ENCODE results near the gene MRPS2.

The MRPS2 gene

DNA sequence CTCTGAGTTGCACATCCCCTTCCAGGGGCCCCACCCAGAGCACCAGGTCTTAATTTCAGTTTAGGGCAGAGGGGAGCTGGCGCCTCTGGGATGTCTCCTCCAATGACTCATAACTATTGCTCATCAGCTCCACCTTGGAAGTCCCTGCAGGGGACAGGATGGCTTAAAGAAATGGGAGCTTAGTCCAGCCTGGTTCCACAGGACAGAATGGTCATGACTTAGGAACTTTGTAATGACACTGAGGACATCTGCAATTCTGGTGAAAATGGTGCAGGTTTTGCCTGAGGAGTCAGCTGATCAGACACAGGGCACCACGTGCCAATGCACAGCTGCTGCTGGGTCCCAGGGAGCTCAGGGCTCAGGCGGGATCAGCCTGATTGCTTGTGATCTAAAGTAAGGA is 37.3 kb upstream of the MRPS2 start:
- H3K27ac ChIP-seq, result no peak overlapping the region
- TF ChIP-seq, protein P1, sequence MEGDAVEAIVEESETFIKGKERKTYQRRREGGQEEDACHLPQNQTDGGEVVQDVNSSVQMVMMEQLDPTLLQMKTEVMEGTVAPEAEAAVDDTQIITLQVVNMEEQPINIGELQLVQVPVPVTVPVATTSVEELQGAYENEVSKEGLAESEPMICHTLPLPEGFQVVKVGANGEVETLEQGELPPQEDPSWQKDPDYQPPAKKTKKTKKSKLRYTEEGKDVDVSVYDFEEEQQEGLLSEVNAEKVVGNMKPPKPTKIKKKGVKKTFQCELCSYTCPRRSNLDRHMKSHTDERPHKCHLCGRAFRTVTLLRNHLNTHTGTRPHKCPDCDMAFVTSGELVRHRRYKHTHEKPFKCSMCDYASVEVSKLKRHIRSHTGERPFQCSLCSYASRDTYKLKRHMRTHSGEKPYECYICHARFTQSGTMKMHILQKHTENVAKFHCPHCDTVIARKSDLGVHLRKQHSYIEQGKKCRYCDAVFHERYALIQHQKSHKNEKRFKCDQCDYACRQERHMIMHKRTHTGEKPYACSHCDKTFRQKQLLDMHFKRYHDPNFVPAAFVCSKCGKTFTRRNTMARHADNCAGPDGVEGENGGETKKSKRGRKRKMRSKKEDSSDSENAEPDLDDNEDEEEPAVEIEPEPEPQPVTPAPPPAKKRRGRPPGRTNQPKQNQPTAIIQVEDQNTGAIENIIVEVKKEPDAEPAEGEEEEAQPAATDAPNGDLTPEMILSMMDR (conservative IDR thresholded peaks at IDR 0.05), result no peak
- TF ChIP-seq ZFX (IDR thresholded peaks at IDR 0.05), result no peak

DNA sequence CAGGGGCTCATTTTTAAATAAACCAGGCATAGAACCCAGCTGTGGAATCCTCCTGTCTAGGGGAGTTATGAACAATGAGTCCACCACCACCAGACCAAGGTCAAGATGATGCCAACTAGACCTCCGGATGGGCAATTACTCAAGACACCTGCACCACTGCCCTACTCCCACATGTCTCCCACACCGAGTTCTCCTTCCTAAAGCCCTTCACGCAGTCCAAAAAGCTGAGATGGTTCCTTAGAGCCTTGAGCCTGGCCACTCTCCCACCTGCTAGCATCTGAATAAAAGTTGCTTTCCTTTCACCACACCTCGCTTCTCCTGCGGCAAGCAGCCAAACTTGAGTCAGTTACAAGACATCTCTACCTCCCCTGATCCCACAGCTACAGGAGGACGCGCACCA is 36.3 kb upstream of the MRPS2 start:
- TF ChIP-seq, protein P1 (conservative IDR thresholded peaks at IDR 0.05), result no peak
- no peak for TF ChIP-seq ZFX (IDR thresholded peaks at IDR 0.05)
- H3K27ac ChIP-seq, result no peak overlapping the region

DNA sequence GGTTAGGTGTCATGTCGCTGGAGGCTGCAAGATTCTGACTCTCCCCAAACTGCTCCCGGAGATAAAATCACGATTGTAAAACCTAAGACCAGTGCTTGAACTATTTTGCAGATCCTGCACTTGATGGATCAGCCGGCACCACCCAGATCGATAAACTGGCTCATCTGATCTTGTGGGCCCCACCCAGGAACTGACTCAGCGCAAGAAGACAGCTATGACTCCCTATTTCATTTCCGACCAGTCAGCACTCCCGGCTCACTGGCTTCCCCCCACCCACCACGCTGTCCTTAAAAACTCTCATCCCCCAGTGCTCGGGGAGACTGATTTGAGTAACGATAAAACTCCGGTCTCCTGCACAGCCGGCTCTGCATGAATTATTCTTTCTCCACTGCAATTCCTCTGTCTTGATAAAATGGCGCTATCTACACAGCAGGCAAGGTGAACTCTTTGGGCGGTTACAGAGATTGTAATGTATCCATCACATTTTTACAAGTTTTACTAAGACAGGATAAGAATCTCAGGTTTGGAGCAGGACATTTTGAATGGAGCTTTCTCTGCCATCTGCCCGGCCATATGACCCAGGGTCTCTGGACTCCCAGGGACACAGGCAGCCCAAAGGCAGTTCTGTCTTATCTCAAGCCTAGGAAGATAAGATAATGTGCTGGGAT is 31.5 kb upstream of the MRPS2 start:
- TF ChIP-seq, protein P1 (conservative IDR thresholded peaks at IDR 0.05), result no peak
- no peak for TF ChIP-seq ZFX (IDR thresholded peaks at IDR 0.05)
- no peak overlapping the region for H3K27ac ChIP-seq

DNA sequence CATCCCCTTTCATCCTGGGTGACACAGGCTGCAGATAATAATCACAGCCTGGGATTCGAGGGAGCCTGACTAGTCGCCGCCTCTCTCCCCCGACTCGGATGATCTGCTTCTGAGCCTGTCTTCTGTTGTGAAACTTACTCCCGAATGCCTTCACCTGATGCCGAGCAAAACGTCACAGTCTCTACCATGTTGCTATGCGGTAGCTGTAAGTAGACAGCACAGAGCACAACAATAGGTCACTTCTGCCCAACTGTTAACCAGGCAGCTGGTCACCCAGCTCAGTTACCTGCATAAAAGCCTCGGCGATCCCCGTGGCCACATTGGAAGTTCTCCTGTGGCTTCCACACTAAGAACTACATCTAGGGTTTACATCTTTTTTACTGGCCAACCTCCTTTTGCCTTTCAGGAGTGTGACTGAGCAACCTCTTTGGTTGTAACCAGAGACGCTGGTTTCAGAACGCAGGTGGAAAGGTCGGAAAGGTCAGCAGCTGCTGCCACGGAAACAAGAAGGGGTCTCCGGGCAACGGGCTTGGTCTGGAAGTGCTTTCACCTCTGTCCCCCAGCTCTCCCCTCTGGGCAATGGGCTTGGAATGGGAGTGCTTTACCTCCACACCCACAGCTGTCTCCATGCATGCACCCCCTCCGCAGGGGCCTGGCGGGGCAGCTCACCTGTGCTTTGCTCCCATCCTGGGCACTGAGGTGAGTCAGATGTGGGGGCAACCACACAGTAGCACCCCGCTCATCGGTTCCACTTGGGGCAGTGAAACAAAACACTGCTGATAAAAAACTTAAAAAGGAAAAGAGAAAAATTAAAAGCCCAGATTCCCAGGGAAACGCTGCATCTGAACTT is 28.5 kb upstream of the MRPS2 start:
- H3K27ac ChIP-seq, result no peak overlapping the region
- TF ChIP-seq, protein P1 (conservative IDR thresholded peaks at IDR 0.05), result no peak
- no peak for TF ChIP-seq ZFX (IDR thresholded peaks at IDR 0.05)

DNA sequence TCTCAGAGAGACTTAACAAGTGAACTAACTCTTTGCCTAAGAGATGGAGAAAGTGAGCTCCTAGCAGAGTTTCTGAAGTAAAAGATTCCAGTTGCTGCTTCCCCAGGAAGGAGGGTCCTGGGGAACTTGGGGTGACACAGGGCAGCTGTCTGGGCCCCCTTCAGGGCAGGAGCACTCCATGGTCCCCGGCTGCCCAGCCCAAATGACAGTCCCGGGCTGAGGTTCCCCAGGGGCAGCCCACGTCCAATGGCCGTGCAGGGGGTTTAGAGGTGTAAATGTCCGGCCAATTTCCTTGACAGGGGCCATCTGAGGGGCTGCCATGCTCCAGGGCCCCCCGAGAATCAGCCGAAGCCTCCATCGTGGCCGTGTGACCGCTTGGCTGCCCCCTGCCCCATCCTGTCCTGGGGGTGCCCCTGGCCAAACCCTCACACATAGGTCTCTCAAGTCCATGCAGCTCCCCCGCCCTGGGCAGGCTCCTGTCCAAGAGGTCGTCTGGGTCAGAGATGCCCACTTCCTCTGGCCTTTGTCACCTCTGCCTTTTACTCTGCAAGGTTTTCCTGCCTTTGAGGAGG is 26.4 kb upstream of the MRPS2 start:
- H3K27ac ChIP-seq, result no peak overlapping the region
- TF ChIP-seq, protein P1 (conservative IDR thresholded peaks at IDR 0.05), result no peak

DNA sequence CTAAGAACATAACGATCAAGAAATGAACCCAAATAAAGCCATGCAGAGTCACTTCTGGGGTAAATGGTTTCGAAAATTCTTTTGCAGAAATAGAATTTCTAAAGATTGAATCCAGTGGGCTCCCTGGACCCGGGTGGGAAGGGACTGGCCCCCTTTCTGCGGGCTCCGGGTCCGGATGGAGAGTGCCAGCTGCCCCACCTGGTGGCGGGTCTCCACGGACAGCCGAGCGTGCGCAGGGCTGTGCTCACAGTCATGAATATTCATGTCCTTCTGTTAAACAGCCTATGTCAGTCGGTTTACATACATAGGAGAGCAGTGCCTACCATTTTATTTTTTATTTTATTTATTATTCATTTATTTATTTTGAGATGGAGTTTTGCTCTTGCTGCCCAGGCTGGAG is 25.6 kb upstream of the MRPS2 start:
- H3K27ac ChIP-seq, result no peak overlapping the region
- no peak for TF ChIP-seq ZFX (IDR thresholded peaks at IDR 0.05)
- TF ChIP-seq, protein P1 (conservative IDR thresholded peaks at IDR 0.05), result no peak; the same call in 1 of the 2 replicates

Measured in C4-2B (cell line).